NCI-H82 treated with DMSO at 0.1 percent for 48 hours (cell line): ENCODE measurements around the gene MLPH.

Source experiments
- DNase-seq: peaks from one replicate; lab custom pipeline; 2025; ENCODE audit not compliant: unreplicated experiment; lab: John Stamatoyannopoulos, UW

The MLPH gene

DNA sequence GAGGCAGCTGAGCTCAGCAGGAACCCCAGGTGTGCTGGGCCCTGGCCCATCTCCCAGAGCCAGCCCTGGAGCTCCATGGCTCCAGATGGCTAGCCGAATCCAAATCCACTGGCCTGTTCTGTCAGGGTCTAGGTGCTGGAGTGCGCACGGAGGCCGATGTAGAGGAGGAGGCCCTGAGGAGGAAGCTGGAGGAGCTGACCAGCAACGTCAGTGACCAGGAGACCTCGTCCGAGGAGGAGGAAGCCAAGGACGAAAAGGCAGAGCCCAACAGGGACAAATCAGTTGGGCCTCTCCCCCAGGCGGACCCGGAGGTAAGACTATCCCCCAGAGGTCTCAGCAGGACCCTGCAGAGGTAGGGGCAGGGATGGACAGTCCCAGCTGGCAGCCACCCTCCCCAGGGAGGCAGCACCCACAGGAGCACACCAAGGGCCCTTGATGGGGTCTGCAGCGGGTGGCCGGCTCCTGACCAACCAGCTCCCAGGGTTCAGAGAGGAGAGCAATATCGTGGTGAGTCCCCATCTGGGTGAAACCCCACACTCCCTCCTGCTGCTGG, 53.2 kb downstream of the MLPH start:
- no peak for DNase-seq

DNA sequence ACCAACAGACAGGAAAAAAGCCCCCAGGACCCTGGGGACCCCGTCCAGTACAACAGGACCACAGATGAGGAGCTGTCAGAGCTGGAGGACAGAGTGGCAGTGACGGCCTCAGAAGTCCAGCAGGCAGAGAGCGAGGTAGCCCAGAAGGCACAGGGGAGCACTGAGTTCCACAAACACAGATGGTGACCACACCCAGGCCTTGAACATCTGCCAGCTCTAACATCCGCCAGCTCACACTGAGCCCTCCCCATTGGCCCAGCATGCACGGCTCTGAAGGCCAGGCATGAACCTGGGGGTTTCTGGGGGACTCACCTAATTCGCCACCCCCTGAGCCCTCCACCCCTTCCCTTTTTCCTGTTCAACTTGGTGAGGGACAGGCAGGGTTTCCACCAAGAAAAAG, 53.8 kb downstream of the MLPH start:
- DNase-seq = no peak

DNA sequence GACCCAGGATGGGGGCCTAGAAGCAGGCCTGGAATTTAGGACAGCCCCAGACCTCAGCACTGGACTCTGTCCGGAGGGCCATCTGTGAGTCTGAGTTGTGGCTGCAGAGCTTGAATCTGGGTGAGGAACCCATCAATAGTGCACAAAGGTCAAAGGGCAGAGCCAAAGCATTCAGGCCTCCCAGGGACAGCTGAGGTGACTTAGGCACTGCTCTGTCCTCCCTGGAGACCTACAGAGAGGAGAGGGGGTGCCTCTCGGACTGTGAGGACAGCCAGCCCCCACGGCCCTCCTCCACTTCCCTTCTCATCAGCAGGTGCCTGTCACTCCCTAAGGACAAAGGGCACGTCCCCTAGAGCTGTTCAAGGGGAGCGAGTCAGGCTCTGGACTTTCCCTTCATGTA, 54.2 kb downstream of the MLPH start:
- DNase-seq = no peak

DNA sequence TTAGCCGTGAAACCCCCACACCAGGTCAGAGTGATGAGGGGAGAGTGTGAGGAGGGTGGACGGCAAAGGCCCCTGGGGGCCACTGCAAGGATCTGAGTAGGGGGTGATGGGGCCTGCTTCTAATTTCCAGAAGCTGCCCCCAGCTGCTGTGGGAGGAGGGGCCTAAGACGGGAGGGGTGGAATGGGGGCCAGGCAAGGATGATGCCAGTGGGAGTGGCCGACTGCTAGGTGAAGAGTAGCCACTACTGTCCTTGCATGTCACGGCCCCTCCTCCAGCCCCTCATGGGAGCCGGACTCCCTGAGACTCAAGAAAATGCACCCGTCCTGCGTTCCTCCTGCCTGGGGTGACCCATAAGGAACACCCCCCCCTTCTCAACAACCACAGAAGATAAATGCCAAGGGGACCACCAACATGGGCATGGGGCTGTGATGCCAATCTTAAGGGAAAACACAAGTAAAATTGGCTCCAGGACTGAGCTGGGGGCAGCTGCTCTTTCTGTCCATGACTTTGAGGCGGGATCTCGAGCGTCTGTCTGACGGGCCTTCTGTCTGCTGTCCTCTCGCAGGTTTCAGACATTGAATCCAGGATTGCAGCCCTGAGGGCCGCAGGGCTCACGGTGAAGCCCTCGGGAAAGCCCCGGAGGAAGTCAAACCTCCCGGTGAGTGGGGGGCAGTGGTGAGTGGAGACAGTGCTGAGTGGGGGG, 55.1 kb downstream of the MLPH start:
- no peak for DNase-seq

DNA sequence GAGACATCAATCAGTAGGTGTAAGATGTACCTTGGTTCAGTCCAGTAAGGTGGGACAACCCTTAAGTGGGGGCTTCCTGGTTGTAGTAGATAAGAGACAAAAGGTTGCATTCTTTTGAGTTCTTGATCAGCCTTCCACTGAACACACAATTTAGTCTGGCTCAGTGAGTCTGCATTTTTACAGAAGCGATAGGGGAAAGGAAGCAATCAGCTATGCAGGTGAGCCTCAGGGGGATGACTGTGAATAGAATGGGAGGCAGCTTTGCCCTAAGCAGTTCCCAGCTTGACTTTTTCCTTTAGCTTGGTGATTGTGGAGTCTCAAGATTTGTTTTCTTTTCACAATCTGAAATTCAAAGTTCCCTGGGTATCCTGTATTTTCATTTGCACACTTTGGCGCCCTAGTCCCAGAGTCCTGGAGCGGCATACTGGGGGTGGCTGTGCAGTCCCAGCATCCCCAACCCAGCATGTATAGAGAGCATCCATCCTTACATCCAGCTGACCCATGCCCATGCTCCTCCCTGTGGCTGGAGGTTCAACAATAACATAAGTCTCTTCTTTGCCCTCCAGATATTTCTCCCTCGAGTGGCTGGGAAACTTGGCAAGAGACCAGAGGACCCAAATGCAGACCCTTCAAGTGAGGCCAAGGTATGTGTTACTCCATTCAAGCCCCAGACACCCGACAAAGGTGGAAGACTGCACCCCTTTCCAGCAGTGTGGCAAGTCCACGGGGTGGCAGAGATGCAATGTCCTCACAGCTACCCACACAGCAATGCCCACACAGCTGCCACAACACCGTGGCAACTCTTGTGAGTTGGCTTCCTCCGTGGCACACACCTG, 59.2 kb downstream of the MLPH start:
- no peak for DNase-seq

DNA sequence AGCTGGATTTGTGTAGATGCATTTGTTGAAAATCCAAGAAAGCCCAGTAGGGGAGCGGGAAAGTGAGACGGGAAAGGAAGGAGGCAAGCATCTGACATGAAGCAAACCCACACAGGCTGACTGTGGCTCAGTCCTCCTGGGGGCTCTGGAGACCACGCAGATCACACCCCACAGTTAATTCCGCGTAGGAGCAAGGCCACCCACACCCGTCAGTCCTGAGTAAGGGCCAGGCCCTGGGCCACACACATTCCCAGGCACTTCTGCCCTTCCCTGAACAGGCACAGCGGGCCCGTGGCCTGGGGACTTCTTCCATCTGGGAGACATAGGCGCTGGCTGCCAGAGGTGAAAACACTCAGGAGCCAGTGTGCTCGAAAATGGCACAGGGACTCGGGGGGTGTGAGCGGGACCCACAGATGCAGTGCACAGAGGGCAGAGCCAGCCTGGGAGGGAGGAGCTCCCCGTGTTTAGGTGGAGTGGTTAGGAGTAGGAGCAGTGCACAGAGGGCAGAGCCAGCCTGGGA, 59.9 kb downstream of the MLPH start:
- no peak for DNase-seq

DNA sequence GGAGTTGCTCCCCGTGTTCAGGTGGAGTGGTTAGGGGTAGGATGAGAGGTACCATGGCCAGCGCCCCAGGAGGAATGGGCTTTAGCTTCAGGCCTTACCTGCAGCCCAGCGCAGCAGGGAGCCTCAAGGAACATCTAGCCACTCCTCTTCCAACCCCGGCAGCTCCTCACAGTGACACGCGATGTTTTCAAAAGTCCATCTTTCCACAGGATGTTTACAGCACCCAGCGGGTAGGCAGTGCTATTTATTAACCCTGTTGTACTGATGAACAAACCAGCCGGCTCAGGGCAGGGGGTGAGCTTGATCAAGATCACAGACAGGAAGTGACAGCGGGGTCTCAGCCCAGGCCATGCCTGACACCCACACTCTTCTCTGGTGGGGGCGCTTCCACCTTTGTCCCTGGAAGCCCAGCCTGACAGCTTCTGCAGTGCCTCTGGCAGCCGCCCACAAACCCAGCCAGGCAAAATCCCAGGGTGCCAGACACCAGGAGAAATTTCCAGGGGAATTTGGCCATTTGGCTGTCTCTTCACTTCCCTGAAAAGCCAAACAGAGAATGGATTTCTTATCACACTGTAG, 60.9 kb downstream of the MLPH start:
- DNase-seq = no peak

DNA sequence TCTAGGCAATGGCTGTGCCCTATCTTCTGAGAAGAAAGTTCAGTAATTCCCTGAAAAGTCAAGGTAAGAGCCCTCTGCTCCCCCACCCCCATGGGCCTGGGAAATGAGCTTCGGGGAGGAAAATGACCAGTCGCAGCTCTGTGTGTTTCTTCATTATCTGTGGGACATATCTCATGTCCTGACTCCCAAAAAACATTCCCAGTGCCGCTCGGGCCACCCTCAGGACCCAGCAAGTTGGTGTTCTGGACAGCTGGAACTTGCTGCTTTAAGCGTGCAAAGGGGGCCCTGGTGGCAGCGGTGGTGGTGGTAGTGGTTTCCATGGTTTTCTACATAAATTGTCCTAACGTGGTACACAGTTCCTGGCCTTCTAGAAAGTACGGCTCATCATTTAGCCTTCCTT, 62.2 kb downstream of the MLPH start:
- no peak for DNase-seq

DNA sequence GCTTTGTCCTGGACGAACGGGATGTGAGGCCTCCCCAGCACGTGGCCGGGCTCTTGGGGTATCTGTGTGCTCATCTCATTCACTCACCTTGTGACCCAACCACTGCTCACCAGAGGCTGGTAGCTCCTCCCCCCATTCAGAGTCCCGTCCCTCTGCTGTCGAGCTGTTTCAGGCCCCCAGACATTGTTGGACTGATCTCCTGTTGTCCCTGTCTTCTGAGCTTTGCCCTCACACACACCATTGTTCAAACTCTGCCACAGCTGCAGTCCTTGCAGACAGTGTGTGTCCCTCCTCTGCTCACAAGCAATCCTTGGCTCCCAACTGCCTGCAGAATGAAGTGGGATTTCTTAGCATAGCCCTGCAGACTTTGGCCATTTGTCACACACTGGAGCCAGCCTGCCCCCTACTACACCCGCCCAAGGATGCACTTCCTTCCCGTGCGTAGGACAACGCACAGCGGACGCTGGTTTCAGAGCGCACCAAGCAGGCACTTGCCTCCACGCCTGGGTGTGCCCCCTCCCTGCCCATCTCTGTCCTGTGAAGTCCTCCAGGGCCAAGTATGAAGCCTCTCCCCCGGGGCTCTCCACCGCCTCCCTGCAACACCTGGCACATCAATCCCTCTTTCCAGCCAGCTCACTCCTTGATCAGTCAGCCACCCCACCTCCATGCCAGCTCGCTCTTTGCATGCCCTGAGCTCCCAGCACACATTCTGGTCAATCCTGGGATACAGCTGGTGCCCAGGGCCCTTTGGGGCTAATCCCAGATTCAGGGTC, 62.8 kb downstream of the MLPH start:
- DNase-seq = no peak

DNA sequence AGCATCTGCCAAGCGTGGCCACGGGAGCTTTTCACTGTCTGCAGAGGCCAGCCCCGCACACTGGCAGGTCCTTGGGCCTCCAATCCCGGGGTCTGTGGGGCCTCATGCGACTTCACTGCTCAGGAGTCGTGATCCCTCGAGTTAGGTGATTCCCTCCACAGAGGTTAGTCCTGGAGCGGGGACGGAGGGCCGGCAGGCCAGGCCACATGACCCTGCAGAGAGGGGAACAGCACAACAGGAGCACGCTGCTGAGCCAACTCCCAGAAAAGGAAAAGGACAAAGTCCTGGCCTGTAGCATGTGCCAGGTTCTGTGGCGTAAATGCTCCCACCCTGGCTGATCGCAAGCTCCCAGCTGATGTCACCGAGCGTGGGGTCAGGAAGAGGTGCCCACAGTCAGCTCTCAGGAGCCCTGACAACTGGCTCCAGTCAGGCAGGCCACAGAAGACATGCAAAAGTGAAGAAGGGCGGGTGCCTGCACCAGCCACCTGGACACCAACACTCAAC, 64.1 kb downstream of the MLPH start:
- DNase-seq = no peak

DNA sequence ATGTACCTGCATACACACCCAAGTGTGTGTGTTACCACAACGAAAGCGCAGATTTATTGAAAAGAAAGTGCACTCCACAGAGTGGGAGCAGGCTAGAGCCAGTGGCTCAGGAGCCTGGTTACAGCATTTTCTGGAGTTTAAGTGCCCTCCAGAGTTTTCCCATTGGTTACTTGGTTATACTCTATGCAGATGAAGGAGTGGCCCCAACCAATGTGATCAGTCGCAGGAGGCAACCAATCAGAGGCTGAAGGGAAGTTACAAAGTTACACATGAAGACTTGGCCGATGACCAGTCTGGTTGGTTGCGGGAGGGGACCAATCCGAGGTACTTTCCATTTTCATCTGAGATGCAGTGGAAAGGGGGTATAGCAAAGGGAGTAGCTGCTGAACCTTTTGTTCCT, 65.9 kb downstream of the MLPH start:
- DNase-seq = no peak

DNA sequence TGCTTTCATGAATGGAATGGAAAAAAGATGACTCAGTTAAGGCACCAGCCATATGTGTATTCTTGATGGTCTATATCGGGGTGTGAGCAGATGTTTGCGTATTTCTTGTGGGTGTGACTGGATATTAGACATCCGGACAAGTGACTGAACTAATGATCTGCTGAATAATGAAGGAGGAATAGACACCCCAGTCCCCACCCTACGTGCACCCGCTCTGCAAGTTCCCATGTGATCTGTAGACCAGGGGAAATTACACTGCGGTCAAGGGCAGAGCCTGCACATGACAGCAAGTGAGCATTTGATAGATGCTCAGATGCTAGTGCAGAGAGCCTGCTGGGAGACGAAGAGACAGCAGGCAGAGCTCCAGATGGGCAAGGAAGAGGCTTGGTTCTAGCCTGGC, 66.9 kb downstream of the MLPH start:
- no peak for DNase-seq

DNA sequence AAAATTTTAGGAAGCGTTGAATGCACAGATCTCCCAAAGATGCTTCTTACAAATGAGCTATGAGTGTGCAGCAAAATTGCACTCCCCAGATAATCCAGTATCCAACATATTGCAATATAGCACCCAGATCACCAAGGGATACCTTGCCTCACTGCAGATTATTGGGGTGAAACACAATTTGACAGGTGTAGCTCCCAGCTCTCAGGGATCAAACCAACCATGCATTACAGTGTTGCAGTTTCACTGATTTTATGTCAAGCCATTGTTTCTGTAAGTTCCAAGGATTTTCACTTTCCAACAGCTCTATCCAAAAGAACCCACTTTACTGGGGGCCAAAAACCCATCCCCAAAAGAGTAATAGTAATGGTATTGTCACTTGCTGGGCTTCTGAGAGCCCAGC, 68.5 kb downstream of the MLPH start:
- no peak for DNase-seq

DNA sequence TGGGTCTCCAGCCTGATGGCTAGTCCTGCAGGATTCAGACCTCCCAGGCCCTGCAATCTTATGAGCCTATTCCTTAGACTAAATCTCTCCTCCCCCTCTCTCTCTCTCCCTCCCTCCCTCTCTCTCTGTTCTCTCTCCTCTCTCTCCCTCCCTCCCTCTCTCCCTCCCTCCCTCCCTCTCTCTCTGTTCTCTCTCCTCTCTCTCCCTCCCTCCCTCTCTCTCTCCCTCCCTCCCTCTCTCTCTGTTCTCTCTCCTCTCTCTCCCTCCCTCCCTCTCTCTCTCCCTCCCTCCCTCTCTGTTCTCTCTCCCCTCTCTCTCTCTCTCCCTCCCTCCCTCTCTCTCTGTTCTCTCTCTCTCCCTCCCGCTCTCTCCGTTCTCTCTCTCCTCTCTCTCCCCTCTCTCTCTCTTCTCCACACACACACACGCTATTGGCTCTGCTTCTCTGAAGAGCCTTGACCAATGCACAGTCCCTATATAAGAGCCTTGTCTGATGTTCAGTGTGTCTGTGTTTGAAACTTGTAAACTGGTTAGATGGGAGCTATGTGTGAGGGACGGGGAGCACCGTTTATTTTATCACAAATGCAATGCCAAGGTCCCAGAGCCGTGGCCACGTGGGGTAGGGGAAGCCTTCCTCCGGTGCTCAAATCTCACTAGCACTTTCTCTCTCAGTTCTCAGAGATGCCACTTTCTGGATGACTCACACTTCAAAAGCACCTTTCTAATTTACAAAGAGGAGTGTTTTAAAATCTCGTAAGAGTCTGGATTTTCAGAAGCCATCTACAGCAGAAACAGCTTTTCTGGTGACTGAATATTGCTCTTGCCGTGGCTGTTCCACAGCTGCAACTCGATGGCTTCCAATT, 70.0 kb downstream of the MLPH start:
- DNase-seq = no peak

DNA sequence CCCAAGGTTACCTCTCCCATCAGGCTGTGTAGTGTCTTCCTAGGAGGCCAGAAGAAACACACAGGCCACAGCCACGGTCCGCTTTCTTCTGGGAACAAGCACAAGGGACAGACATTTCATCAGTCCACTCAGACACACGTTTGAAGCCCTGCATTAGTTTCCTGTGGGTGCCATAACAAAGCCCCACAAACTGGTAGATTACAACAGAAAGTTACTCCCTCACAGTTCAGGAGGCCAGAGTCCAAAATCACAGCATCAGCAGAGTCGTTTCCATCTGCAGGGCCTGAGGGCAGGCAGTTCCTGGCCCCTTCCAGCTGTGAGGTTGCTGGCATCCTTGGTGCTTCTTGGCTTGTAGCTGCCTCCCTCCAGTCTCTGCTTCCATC, 70.6 kb downstream of the MLPH start:
- no peak for DNase-seq

DNA sequence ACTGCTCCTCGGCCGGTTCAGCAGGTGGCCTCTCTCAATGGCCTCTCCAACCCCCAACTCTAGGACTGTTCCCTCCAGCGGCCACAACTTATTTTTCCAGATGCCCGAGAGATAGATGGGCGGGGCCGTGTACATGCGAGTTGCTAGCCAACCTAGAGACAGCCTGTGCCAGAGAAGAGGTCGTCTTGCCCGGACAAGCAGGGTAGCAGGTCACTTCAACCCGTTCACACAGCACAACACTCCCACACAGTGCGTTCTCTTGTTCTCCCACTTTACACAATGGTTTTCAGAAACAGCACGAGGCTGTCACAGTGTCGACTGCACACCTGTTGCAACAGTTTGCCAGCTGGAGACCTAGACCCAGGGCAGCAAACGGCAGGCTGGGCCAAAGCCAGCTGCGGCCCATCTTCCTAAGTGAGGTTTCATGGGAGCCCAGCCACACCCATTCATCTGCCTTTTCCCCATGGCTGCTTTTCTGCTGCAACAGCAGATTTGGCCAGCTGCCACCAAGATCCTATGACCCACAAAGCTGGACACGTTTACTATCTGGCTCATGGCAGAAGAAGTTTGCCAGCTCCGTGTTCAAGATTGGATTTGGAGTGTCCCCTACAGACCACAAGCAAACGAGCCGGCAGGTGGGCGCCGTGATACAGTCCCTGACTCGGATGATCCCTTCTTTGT, 72.0 kb downstream of the MLPH start:
- no peak for DNase-seq

DNA sequence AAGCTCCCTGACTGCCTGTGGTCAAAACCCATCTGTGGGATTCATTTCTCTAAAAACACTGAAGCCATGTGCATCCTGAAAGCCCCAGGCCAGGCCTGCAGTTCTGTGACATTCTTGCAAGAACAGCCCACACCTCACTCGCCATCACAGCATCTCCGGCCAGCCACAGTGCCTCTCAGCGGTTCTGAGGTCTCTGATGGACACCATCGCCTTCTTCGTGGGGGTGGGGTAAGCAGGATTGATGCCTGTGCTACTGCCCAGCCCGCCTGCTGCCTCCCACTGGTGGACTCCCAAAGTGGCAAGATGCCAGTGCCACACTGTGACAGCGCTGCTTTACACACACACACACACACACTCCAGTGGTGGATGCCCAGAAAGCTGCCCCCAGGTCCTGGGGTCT, 74.2 kb downstream of the MLPH start:
- no peak for DNase-seq

DNA sequence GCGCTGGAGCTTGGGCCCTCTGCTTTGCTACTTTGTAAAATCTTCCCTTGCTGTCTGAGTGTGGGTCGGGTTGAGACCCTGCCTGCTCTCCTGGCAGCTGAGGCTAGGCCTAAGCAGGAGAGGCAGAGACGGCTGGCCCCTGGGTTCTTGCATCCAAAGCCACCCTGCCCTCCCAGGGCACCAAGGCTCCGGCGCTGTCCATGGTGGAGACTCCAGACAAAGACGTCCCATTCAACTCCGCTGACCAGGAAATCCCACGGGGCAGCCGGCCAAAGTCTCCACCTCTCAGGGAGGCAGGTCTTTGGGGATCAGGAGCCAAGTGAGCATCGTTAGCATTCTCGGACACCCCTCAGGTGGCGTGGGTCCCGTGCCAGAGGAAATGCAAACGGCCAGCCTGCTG, 76.8 kb downstream of the MLPH start:
- no peak for DNase-seq

DNA sequence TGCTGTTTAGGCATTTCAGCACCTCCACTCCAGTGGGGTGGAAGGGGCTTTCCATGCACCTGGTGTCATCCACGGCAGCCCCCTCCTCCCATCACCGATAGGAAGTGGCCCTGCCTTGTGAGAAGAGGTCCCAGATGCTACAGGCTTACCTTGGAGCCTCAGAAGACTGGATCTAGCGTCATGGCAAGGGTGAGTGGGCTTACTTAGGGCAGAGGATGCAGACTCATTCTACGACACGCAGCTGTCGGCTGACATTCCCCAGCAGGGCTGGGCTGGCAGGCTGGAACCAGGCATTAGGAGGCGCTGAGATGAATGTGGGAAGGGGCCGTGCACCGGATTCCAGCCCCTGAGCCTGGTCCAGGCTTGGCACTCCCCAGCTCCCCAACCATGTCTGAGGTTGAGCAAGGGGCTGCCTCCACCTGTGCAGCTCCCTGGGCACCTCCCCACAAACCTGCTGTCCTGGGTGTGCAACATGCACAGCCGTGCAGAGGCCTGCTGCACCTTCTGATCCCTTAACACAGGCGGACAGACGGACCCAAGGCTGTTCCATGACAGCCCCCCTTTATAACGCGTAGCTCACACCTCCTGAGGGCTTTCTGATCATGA, 77.6 kb downstream of the MLPH start:
- DNase-seq = no peak
